GM12892 (cell line): Measurements from ENCODE around the gene OSBPL3. TPM values are rescaled to one million over a fixed set of nuclear protein-coding genes. Genes with fewer than 3 reads are reported as not detected.
"Not testable (repeated sequence)": the region's sequence is repeated elsewhere in the genome, so short reads cannot be mapped to it uniquely, and the experiment has no call there.

Experiments
- DNase-seq: peaks from one replicate; pipeline ENCODE4 v3.0.0; 2011; ENCODE audit not compliant: insufficient read length
- FAIRE-seq: peaks from 2 replicates; lab custom pipeline; 2011; peaks lifted over from hg19 to GRCh38; lab: Jason Lieb, UNC
- POLR2A ChIP-seq: IDR thresholded peaks from 2 replicates; pipeline ENCODE4 v1.6.1; 2011; ENCODE audit warnings: low read depth, low read length, control low read depth
- POLR2AphosphoS5 ChIP-seq: IDR thresholded peaks from 2 replicates; pipeline ENCODE4 v1.6.1; 2011; ENCODE audit warnings: low read depth, low read length, control low read depth
- TAF1 ChIP-seq: IDR thresholded peaks from 2 replicates; pipeline ENCODE4 v1.6.1; 2011; ENCODE audit warnings: low read depth, mild to moderate bottlenecking, control low read depth, low read length, borderline replicate concordance
- polyA plus RNA-seq: library from polyadenylated mRNA; unstranded; fragments of >200 nt; gene quantifications from one replicate; pipeline ENCODE4 v1.2.1, GENCODE V29; 2012; ENCODE audit warnings: missing spikeins, inconsistent platforms; ENCODE audit not compliant: missing spikeins

Gene OSBPL3
- 21.6 TPM for polyA plus RNA-seq

- peak; percentile 96 for FAIRE-seq
- DNase-seq, result peak; percentile 74
- TF ChIP-seq POLR2A (peak; percentile 77), POLR2AphosphoS5 (0 out of 2 replicates have a peak, but pooled peaks have one; percentile 19), TAF1 (0 out of 2 replicates have a peak, but pooled peaks have one; percentile 47)
These were observed at the start of gene OSBPL3 for GRCh38 chr7:24979863-24980533. TSS of gene OSBPL3 (minus strand) at chr7:24980178. CDS start at chr7:24892472, 87,706 bp downstream.

GRCh38 chr7:25029075-25029474 is 49.1 kb upstream of the OSBPL3 start:
- FAIRE-seq, result no peak

GRCh38 chr7:25028370-25029021 is 48.5 kb upstream of the OSBPL3 start:
- DNase-seq (no peak), FAIRE-seq (no peak)
- no peak for TF ChIP-seq POLR2A
- TF ChIP-seq POLR2AphosphoS5, result no peak

More at GRCh38 chr7:25029075-25029474, 49.1 kb upstream of the OSBPL3 start:
- TF ChIP-seq POLR2AphosphoS5, result no peak
- no peak for TF ChIP-seq TAF1
- no peak for TF ChIP-seq POLR2A
- DNase-seq, result no peak

- FAIRE-seq, result no peak
- TF ChIP-seq POLR2AphosphoS5, result no peak
- no peak for TF ChIP-seq POLR2A
- no peak for TF ChIP-seq TAF1
- no peak for DNase-seq
These were observed 46.2 kb upstream of the OSBPL3 start for GRCh38 chr7:25026156-25026555.

- FAIRE-seq, result no peak
- no peak for DNase-seq
- TF ChIP-seq TAF1, result no peak
These were observed 45.3 kb upstream of the OSBPL3 start for GRCh38 chr7:25025218-25025671.

GRCh38 chr7:25024066-25024465 is 44.1 kb upstream of the OSBPL3 start:
- TF ChIP-seq POLR2A, result no peak
- TF ChIP-seq TAF1, result no peak
- TF ChIP-seq POLR2AphosphoS5, result no peak
- DNase-seq, result no peak
- FAIRE-seq, result no peak

- not testable (repeated sequence) for FAIRE-seq, DNase-seq
These were observed 37.7 kb upstream of the OSBPL3 start for GRCh38 chr7:25017671-25018070.

GRCh38 chr7:25014756-25015155 is 34.8 kb upstream of the OSBPL3 start:
- DNase-seq, result no peak
- TF ChIP-seq POLR2A (no peak), TAF1 (no peak), POLR2AphosphoS5 (no peak)
- FAIRE-seq, result no peak

- DNase-seq, FAIRE-seq: not testable (repeated sequence)
These were observed 32.7 kb upstream of the OSBPL3 start for GRCh38 chr7:25012710-25013109.

GRCh38 chr7:25012254-25012653 is 32.3 kb upstream of the OSBPL3 start:
- DNase-seq (no peak), FAIRE-seq (no peak)
- no peak for TF ChIP-seq POLR2AphosphoS5
- no peak for TF ChIP-seq TAF1
- TF ChIP-seq POLR2A, result no peak

GRCh38 chr7:25009257-25009656 is 29.3 kb upstream of the OSBPL3 start:
- DNase-seq (no peak), FAIRE-seq (no peak)
- TF ChIP-seq POLR2AphosphoS5 (no peak), POLR2A (no peak), TAF1 (no peak)

- FAIRE-seq (no peak), DNase-seq (no peak)
- TF ChIP-seq TAF1 (no peak), POLR2A (no peak), POLR2AphosphoS5 (no peak)
These were observed 27.7 kb upstream of the OSBPL3 start for GRCh38 chr7:25007668-25008067.
